Measurements from ENCODE around the gene ITGA1. TPM values are rescaled to one million over a fixed set of nuclear protein-coding genes. Genes with fewer than 3 reads are reported as not detected.
A peak's percentile ranks its signal among the peaks of the same experiment; 100 is the strongest.

Gene ITGA1
- total and polyA plus RNA-seq, 2 donors from 2014 or later: 13.3 to 65.6 TPM

- TF ChIP-seq CTCF (IDR thresholded peaks at IDR 0.05; ENCODE audit: borderline replicate concordance, extremely low read depth, insufficient read depth): no peak
- Histone ChIP-seq H3K9me3 (ENCODE audit: control insufficient read depth in 2 of 3, insufficient read depth in 1 of 3, low read length in 3 of 3) (no peaks in the 10 kb centered on the region), H3K27ac (ENCODE audit: low read depth in 2 of 2, low read length in 2 of 2) (no peak overlapping the region), H3K27me3 (ENCODE audit: control insufficient read depth, insufficient read depth, low read length) (no peaks in the 10 kb centered on the region), H3K9ac (ENCODE audit: low read length in 3 of 3) (no peak overlapping the region), H3K4me3 (ENCODE audit: low read length in 3 of 3) (no peak overlapping the region), H3K36me3 (ENCODE audit: control insufficient read depth in 2 of 3, insufficient read depth in 3 of 3, low read length in 3 of 3) (no peaks in the 10 kb centered on the region), H3K4me1 (ENCODE audit: control insufficient read depth in 2 of 3, insufficient read depth in 2 of 3, low read depth in 1 of 3, low read length in 3 of 3) (no peaks in the 10 kb centered on the region)
- DNase-seq (no peak), FAIRE-seq (no peak)
- intact Hi-C loops (cut with DNase I): loop anchor here (10.0 kb wide), 1 partner anchor 121 kb away; no protein-coding TSS in a partner anchor
Observed at GRCh38 chr5:52783226-52783959, 4.3 kb upstream of the ITGA1 start.

DNA sequence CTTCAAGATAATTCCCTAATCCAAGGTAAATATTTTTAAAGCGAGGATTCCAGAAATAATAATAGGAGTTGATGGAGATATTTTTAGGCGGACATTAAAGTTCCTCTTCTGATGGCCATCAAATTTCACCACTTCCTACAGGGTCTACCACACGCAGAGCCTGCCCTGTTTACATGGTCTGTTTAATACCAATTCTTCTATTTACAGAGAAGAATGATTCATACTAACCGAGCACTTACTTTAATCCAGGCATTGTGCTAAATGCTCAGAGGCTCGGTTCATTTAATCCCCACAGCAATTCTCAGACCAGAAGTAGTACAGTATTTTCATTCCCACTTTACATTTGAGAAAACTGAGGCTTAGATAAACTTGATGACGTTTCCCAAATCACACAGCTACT lies 3.0 kb upstream of the ITGA1 start:
- FAIRE-seq (no peak), DNase-seq (no peak)
- no peaks in the 10 kb centered on the region for H3K9me3 ChIP-seq (ENCODE audit: control insufficient read depth in 2 of 3, insufficient read depth in 1 of 3, low read length in 3 of 3)
- no peak for TF ChIP-seq CTCF (IDR thresholded peaks at IDR 0.05; ENCODE audit: borderline replicate concordance, extremely low read depth, insufficient read depth)
- no peak overlapping the region for H3K27ac ChIP-seq (ENCODE audit: low read depth in 2 of 2, low read length in 2 of 2)
- no peak overlapping the region for H3K9ac ChIP-seq (ENCODE audit: low read length in 3 of 3)
- H3K27me3 ChIP-seq (ENCODE audit: control insufficient read depth, insufficient read depth, low read length): no peaks in the 10 kb centered on the region
- no peaks in the 10 kb centered on the region for H3K36me3 ChIP-seq (ENCODE audit: control insufficient read depth in 2 of 3, insufficient read depth in 3 of 3, low read length in 3 of 3)
- no peak overlapping the region for H3K4me3 ChIP-seq (ENCODE audit: low read length in 3 of 3)
- intact Hi-C loops (cut with DNase I): loop anchor here (10.0 kb wide), 1 partner anchor 120 kb away; no protein-coding TSS in a partner anchor
- no peaks in the 10 kb centered on the region for H3K4me1 ChIP-seq (ENCODE audit: control insufficient read depth in 2 of 3, insufficient read depth in 2 of 3, low read depth in 1 of 3, low read length in 3 of 3)

- H3K36me3 ChIP-seq (ENCODE audit: control insufficient read depth in 2 of 3, insufficient read depth in 3 of 3, low read length in 3 of 3): no peaks in the 10 kb centered on the region
- H3K27me3 ChIP-seq (ENCODE audit: control insufficient read depth, insufficient read depth, low read length): no peaks in the 10 kb centered on the region
- DNase-seq (no peak), FAIRE-seq (no peak)
- no peak overlapping the region for H3K9ac ChIP-seq (ENCODE audit: low read length in 3 of 3)
- H3K9me3 ChIP-seq (ENCODE audit: control insufficient read depth in 2 of 3, insufficient read depth in 1 of 3, low read length in 3 of 3): no peaks in the 10 kb centered on the region
- intact Hi-C loops (cut with DNase I): loop anchor here (10.0 kb wide), 1 partner anchor 118 kb away; no protein-coding TSS in a partner anchor
- TF ChIP-seq CTCF (IDR thresholded peaks at IDR 0.05; ENCODE audit: borderline replicate concordance, extremely low read depth, insufficient read depth): no peak
- H3K4me3 ChIP-seq (ENCODE audit: low read length in 3 of 3): peak overlapping the region in 1 of 3 donors; percentile 77
- peak overlapping the region in 1 of 2 donors; percentile 35 for H3K27ac ChIP-seq (ENCODE audit: low read depth in 2 of 2, low read length in 2 of 2)
- peaks cover 0 to 8% (median 0%) of the 10 kb centered on the region in 3 donors for H3K4me1 ChIP-seq (ENCODE audit: control insufficient read depth in 2 of 3, insufficient read depth in 2 of 3, low read depth in 1 of 3, low read length in 3 of 3)
Observed at GRCh38 chr5:52786391-52786790, 1.3 kb upstream of the ITGA1 start.
